GM19240 (cell line): ENCODE measurements around the gene OPHN1.

ENCODE experiments used
- DNase-seq: peaks from one replicate; pipeline ENCODE4 v3.0.0; 2011; ENCODE audit warnings: low spot score; ENCODE audit not compliant: insufficient read length

The OPHN1 gene

DNA sequence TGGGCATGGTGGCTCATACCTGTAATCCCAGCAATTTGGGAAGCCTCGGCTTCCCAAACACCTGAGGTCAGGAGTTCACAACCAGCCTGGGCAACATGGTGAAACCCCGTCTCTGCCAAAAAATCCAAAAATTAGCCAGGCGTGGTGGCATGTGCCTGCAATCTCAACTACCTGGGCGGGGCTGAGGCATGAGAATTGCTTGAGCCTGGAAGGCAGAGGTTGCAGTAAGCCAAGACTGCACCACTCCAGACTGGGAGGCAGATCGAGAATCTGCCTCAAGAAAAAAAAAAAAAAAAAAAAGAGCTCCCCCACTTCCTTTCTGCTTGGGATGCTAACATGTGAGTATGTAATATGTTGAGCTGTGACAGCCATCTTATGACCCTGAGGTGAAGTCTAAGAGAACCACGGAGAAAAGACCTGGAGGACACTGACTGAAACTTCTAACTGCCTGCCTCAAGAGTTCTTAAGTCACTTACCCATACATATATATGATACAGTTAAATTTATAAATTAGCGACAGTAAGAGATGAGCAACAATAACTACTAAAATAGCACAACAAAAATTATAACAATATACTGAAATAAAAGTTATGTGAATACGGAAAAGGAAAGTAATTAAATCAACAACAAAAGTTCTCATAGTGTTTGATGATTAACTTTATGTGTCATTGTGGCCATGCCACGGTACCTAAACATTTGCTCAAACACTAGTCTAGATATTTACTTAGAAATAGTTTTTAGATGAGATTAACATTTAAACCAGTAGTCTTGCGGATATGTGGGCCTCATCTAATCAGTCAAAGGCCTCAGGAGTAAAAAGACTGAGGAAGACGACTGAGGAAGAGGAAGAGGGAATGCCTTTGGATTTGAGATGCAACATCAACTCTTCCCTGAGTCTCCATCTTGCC lies 178.3 kb downstream of the OPHN1 start:
- DNase-seq: no peak

DNA sequence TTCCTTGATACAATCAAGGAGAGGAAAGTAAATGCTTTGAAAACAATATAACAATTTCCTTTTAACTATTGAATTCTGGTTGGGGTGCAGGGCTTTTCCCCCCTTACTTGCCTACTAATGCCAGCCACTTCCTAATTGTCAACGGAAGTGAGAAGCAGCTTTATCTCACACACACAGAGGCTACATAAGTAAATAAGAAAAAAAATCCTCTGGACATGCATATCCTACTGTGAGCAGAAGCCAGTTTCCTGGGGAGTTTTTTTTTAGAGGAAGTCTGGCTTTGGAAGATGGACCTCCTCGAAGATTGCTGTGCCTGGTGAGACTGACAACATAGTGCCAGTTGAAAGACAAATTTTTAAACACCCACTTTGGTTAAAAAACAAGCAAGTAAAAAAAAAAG lies 180.6 kb downstream of the OPHN1 start:
- DNase-seq: no peak

DNA sequence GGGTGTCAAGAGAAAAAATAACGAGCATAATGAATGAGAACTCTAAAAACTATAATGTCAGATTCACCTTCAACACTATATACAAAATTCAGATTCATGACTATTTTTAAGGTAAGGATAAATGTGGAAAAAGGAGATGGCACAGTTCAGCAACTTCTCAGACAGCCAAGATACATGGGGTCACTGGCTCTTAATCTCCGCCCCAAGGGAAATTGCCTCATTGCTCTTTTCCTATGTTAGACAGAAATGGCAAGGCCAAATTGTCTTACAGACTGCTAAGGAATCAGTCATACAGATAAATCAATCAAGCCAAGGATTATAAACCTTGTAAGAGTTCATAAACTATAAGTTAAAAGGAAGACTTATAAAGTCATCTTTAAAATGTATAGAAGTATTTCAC lies 183.4 kb downstream of the OPHN1 start:
- DNase-seq: no peak

DNA sequence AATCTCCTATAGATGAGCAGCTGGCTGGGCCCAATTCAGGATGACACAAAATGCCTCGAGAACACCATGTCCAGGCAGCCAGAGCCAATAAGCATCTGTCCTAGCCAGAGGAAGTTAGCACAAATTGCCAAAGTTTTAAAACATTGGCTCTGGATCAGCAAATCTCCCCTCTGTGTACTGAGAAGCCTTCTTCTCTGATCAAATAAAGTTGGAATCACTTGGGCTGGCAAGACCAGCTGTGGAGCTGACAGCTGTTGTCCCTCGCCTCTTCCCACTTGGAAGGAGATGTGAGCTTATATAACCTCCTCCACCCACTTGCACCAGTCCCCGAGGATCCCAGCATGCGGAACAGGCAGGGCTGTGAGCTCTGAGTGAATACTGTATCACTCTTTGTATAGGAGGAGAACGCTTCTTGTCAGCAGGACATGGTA lies 183.9 kb downstream of the OPHN1 start:
- DNase-seq: no peak

DNA sequence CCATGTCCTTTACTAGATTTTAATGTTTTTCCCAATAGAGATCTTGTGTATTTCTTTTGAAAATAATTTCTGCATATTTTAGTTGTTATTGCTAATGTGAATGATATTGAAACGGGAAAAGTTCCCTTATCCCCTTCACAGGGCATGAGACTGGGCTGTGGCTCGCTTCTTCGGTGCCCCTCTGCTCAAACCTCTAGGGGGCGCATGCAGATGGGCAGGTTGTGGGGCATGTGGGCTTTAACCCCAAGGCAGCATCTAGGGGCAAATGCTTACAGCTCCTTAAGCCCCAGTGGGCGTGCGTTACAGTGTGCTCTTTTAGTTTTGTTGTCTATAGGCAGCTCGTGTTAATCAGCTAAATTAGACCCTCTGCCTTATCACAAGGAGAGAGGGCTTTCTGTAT lies 194.7 kb downstream of the OPHN1 start:
- DNase-seq: no peak

DNA sequence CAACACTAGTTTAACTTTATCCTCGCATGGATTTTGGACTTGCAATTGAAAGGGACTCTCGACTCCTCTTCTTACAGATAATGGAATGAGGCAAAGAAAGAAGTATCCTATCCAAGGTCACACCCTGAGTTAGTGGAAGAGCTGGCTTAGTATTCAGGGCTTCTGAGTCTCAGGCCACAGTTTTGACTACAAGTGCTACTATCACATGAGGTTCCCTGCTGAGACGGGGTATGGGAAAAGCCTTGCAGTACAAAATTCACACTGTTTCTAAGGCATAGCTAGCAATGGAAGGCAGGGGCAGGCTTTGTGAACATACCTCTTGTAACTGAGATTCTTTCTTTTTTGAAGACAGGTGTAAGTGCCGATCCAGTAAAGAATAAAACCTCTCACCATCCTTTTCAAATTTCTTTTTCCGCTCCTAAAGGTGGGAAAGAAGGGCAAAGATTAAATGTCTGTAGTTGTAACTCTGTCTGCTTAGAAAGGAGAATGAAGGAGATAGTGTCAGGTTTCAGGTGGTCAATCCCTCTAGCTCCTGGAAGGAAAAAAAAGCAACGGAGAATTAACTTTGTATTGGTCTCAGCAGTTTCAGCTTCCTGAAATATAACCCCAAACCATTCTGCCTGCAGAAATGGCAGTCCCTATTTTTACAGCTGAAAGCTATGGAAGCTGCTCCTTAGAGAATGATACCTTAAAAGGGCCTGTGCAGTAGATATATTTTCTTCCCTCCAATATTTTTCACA lies 199.0 kb downstream of the OPHN1 start:
- DNase-seq: no peak

DNA sequence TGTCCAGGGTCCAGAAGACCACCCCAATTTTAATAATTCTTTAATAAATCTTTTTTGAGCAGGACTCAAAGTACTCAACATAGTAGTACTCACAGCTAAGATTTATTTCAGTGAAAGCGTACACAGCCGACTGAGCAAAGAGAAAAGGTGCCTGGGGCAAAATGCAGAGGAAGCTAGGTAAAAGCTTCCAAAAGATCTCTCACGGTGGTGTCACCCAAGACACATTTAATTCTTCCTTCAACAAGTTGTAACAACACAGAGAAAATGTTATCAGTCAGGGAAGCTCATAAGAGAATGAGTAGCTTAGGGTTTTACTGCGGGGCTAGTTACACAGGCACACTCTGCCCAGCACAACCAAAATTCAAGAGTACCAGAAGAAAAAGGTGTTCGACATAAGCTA lies 201.1 kb downstream of the OPHN1 start:
- no peak for DNase-seq

DNA sequence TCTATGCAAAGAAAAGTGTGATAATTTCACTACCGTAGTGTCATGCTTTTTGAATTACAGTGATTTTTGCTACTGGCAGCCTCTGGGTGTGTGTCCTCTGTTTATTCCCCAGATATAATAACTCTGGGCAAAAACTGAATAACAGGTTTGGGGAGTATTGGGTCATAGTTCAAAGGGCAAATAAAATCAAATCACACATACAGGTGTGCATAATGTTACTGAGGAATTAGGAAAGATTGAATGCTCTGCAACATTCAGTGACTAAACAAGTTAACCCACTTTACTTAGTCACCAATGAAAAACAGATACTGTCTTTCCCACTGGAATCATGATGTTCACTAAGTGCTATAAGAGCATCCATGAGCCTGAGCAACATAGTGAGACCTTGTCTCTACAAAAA lies 224.3 kb downstream of the OPHN1 start:
- DNase-seq: no peak

DNA sequence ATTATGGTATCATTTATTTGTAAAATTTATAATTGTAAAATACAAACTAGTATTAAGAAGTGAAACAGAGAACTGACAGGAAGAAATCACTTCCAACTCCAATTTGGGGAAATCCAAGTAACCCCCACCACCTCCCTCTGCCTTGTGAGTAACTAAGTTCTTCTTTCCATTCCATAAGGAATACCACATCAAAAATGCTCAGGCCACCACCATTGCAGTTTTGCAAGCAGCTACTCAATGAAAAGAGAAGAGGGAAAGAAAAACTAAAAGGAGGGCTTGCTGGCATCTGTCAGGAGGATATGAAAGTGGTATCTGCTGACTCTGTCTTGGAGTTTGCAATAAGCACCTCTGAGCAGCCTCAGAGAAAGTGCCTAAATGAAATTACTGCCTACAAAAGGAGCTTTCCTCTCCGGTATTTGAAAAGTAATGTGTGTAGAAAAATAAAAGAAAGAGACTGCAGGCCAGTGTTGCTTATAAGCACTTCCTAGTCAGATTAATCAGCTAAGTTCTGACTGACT lies 228.7 kb downstream of the OPHN1 start:
- DNase-seq: no peak

DNA sequence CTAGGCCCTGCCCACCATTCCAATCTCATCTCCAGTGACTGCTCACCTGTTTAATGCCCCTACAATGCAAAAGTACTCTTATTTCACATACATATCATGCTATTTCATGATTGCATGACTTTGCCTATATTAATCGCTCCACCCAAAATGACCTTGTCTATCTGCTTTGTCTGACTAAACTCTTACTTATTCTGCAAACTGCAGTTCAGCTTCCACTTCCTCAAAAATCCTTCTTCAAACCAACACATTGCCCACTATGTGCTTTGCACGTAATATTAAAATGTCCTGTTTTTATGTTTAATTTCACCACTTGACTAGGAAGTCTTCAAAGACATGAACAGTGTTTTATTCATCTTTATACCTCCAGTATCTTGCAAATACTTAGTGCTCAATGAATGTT lies 229.6 kb downstream of the OPHN1 start:
- no peak for DNase-seq

DNA sequence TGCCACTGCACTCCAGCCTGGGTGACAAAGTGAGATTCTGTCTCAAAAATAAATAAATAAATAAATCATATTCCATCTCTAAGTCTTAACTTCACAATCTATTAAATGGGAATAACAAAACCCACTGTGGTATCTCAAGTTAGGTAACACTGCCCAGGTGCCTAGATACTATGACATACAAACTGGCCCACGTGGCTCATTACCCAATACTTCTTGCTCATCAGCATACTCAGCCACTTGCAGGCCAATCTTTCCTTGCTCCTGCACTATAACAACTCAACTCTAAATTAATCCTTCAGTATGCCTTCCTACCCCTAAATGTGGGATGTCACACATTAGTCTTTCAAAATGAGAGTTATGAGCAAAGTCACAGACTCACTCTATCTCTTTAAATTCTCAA lies 230.1 kb downstream of the OPHN1 start:
- DNase-seq: no peak

DNA sequence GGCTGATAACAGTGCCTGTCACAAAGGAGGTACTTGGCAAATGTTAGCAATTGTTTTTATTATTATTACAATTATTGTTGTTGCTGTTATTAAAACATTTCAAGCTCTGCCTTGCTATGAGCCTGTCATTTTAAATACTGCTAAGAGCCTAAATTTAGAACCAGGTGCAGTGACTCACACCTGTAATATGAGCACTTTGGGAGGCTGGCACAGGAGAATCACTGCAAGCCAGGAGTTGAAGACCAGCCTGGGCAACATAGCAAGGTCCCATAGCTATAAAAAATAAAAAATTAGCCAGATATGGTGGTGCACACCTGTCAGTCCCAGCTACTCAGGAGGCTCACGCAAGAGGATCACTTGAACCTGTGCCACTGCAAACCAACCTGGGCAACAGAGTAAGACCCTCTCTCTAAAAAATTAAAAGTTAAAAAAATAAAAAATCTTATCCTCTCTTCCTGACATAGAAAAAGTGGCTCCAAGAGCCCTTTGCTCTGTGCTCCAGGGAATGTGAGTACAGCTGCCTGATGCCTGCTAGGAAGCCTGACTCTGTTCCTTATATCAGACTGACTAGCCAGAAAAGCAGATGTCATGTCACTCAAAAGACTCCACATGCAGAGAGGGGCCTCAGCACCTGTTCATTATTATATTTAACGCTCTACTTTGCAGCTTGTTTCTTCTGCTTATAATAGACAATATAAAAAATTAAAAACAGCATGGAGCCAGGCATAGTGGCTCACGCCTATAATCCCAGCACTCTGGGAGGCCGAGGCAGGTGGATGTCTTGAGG lies 234.0 kb downstream of the OPHN1 start:
- no peak for DNase-seq

DNA sequence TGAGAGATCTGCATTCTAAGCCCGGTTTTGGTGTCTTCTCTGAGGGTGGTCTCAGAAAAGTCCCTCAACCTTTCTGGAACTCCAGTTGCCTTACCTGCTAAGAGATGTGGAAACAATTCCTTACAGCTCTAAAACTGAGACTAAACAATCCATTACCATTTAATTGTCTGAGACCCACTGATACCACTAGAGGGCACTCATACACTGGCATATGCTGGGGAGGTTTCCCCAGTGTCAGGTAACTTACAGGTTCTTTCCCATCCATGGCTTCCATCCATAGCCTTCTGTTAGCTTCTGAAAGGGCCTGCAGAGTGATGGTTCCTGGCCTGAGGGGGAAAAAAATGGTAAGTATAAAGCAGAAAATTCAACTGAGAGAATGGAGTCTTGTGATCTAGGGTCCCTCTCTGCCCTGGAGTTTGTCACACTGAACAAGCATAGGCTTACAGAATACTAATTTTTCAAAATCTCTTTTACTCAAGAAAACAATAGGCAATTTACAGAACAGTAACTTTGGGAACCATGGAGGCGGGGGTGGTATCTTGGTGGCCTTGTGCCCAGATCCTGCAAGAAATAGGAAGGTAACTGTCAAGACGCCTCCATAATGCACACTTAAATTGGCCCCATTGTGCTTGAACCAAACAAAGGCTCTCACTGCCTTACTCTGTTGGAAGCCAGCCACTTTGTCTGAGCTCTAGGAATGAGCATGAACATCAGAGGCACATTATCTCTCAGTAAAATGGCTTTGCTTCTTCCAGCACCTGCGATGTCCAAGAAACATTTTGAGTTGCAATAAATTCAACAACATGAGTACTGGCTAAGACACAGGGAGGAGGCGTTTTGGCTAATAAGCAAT lies 236.1 kb downstream of the OPHN1 start:
- peak; percentile 26 for DNase-seq

DNA sequence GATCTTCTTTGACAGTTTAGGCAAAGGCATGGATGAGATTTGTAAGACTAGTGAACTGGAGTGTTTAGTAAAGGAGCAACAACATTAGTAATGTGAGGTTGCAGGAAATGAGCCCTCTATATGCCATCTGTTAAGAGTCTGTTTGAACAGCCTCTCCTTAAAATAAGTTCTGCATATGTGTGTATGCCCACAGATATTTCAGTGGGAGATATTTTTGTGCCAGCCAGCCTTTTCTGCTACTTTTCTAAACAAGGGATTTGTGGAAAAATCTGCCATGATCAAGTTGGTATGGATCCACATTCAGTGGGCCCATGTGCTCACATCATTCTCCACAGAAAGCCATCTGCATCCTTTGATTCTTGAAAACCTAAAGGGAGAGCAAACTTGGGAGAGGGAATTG lies 237.7 kb downstream of the OPHN1 start:
- no peak for DNase-seq

DNA sequence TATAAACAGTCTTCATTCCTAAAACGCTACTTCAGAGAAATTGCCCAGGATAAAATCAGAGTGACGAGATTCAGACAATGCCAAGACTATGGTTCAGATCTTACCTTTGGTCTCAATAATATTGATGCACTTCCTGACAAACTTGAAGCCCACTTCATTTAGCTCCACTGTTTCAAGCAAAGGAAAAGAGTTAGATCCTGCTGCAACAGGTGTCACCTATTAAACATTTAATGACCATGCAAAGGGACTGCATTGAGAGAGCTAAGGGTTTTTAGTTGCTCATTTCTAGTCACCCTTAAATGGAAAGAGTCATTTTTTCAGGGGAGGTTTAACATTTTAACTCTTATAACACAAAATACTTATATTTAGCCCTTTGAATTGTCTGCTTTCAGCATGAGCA lies 239.5 kb downstream of the OPHN1 start:
- no peak for DNase-seq

DNA sequence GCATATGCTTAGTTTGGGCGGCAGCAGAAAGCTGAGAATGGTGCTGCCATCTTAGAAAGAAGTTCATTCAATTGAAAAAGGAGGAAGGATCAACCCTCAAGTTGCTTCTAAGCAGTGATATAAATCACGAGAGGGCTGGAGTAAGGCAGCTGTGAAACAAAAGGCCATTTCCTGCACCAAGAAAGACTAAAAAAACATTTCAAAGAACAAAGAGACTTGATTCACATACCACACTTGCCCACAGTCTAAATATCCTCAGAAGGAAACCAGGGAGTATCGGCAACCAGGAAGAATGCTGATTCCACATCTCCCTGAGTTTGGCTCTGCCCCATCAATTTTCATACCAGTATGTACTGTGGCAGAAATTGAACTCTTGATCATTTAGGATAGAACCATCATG lies 240.1 kb downstream of the OPHN1 start:
- no peak for DNase-seq

DNA sequence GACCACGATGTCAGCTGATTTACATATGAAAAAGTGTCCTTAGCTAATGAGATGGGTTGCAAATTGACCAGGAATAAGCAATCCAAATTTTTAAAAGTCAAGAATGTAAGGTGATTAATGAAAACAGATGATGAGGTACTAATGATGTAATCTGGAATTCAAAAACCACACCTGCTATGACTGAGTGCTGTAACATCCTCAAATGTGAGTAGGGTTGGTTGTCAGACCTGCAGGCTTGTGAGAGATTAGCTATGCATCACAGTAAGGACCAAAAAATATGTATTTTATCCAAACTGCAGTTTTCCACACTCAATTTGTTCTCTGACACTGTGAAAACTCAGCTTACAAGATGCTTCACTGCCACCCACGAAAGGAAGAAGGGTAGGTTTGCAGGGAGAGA lies 242.5 kb downstream of the OPHN1 start:
- DNase-seq: no peak

DNA sequence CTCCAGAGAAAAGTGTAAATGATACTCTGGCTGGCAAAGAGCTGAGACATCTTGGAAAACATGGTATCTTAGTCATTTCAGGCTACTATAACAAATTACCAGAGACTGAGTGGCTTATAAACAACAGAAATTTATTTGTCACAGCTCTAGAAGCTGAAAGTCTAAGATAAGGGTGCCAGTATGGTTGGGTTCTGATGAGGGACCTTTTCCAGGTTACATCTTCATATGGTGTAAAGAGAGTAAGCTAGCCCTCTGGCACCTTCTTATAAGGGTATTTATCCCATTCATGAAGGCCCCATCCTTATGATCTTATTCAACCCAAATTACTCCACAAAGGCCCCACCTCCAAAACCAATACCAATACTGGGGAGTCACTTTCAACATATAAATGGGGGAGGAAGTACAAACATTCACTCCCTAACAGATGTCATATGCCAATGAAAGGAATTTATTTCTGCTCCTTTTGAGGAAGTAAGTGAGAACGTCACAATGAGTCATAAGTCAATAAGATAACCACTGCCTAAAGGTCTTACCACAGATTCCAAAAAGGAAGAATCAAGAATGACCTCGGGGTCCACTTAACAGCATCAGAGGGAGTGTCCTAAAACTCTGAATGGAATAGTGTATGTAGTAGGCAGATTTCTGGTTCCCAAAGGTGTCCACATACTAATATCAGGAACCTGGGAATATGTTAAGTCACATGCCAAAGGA lies 246.6 kb downstream of the OPHN1 start:
- DNase-seq: no peak

DNA sequence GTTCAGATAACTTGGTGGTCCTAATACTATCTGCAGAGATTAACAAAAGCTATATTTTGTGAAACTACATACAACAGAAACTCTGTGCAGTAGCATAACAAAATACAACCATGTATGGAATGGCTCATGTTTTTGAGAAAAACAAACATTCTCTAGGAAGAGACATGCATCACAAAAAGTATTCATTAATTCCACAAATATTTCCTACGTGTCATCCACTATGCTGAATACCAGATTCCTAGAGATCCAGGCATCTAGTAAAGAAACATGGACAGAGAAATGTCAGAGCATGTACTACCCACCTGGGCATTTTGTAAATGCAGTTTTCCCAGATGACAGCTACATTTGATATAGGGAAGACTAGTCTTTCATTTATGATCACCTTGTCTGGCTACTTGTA lies 248.1 kb downstream of the OPHN1 start:
- no peak for DNase-seq

DNA sequence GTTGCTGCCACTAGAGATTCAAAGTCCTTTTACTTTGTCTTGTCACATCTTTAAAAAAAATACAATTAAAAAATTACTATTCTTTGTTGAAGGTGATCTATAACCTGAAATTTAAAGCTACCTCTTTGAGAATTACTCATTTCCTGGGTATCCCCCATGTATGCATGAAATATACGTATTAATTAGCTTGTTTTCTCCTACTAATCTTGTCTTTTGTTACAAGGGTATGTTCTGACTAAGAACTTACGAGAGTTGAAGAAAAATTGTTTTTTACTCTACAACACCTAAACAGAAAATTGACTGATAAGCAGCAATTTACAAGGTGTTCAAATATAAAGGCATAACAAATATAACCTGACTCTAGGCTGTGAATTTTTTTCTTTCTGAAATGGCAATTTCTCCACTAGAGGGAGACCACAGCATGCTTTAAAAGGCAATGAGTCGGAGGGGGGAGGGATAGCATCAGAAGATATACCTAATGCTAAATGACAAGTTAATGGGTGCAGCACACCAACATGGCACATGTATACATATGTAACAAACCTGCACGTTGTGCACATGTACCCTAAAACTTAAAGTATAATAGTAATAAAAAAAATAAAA lies 249.6 kb downstream of the OPHN1 start:
- no peak for DNase-seq
